Measurements from ENCODE around the gene CCNC.

CCNC gene

DNA sequence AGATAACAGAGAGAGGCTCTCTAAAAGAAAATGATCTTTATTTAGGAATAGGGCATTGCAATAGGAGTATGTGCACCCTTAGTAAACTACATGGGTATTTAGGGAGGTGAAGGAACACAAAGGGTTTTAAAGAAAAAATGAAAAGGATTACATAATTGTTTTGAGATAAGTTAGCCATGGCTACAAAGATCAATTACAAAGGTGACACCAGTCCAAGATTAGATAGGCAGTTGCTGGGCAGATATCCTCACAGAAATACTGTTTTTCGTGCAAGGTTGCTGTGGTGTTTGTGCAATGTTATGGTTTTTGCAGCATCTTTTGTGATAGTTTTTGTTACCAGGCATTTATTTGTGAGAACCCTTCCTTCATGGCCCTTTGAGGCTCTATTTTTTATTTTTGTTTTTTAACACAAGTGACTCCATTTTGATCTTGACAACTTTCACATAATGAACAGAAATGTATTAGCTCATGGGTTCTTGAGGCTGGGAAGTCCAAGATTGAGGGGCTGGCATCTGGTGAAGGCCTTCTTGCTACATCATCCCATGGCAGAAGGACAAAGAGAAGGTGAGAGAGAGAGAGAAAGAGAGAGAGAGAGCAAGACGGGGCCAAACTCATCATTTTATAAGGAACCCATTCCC, 5.6 kb upstream of the CCNC start:
- H3K4me3 ChIP-seq (ENCODE audit: low read depth, low read length) = no peak overlapping the region
- H3K36me3 ChIP-seq (ENCODE audit: control insufficient read depth, insufficient read depth, low read length) = no peaks in the 10 kb centered on the region

DNA sequence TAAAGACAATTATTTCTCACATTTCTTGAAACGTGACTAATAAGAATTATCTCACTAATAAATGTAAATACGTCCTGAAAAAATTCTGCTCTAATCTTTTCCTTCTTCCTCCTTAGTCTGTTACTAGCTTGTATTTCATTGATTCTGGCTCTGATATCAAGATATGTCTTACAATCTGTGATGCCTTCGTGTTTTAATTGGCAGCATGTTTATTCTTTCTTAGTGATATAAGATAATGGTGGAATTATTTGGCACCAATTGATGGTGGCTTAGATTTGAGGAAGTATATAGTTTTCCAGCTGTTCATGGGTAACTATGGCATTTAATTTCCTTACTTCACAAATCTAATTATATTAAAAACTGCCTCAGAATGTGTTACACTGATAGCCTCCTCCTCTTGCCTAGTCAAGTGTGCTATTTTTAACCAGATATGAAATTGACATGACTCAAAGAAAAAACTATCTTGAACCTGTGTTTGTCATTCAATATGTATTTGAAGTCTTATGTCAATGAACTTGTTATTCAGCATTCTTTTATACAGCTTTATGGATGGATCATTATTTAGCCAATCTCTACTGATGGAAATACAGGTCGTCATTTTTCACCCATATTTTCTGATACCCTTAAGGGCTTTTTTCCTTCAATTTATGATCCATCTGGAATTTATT, 5.3 kb downstream of the CCNC start:
- H3K4me3 ChIP-seq (ENCODE audit: low read depth, low read length) = no peak overlapping the region
- no peaks in the 10 kb centered on the region for H3K27me3 ChIP-seq (ENCODE audit: control insufficient read depth, insufficient read depth, low read length)
- peaks cover 42% of the 10 kb centered on the region for H3K36me3 ChIP-seq (ENCODE audit: control insufficient read depth, insufficient read depth, low read length)
- no peak overlapping the region for H3K9ac ChIP-seq (ENCODE audit: low read depth, low read length)
- H3K27ac ChIP-seq (ENCODE audit: low read depth, low read length) = no peak overlapping the region
- no peaks in the 10 kb centered on the region for H3K9me3 ChIP-seq (ENCODE audit: control insufficient read depth, insufficient read depth, low read length)
- H3K4me1 ChIP-seq (ENCODE audit: control insufficient read depth, insufficient read depth, low read length) = peaks cover 8% of the 10 kb centered on the region; the same call in 1 of the 2 replicates

More for the DNA sequence above, 5.6 kb upstream of the CCNC start:
- no peaks in the 10 kb centered on the region for H3K4me1 ChIP-seq (ENCODE audit: control insufficient read depth, insufficient read depth, low read length)
- no peak overlapping the region for H3K27ac ChIP-seq (ENCODE audit: low read depth, low read length)
- H3K9ac ChIP-seq (ENCODE audit: low read depth, low read length) = no peak overlapping the region
- peaks cover 12% of the 10 kb centered on the region; the same call in 1 of the 2 replicates for H3K27me3 ChIP-seq (ENCODE audit: control insufficient read depth, insufficient read depth, low read length)
- no peaks in the 10 kb centered on the region for H3K9me3 ChIP-seq (ENCODE audit: control insufficient read depth, insufficient read depth, low read length)

- H3K36me3 ChIP-seq (ENCODE audit: control insufficient read depth, insufficient read depth, low read length) = peaks cover 66% of the 10 kb centered on the region
- no peaks in the 10 kb centered on the region for H3K4me1 ChIP-seq (ENCODE audit: control insufficient read depth, insufficient read depth, low read length)
- no peak overlapping the region for H3K27ac ChIP-seq (ENCODE audit: low read depth, low read length)
- no peaks in the 10 kb centered on the region for H3K9me3 ChIP-seq (ENCODE audit: control insufficient read depth, insufficient read depth, low read length)
- H3K27me3 ChIP-seq (ENCODE audit: control insufficient read depth, insufficient read depth, low read length) = no peaks in the 10 kb centered on the region
- no peak overlapping the region for H3K9ac ChIP-seq (ENCODE audit: low read depth, low read length)
- no peak overlapping the region for H3K4me3 ChIP-seq (ENCODE audit: low read depth, low read length)
Measured at GRCh38 chr6:99560668-99561067, 7.8 kb downstream of the CCNC start.

- H3K36me3 ChIP-seq (ENCODE audit: control insufficient read depth, insufficient read depth, low read length) = peaks cover 82% of the 10 kb centered on the region
- H3K9me3 ChIP-seq (ENCODE audit: control insufficient read depth, insufficient read depth, low read length) = no peaks in the 10 kb centered on the region
- no peak overlapping the region for H3K4me3 ChIP-seq (ENCODE audit: low read depth, low read length)
- H3K27ac ChIP-seq (ENCODE audit: low read depth, low read length) = no peak overlapping the region
- no peaks in the 10 kb centered on the region for H3K27me3 ChIP-seq (ENCODE audit: control insufficient read depth, insufficient read depth, low read length)
- H3K4me1 ChIP-seq (ENCODE audit: control insufficient read depth, insufficient read depth, low read length) = no peaks in the 10 kb centered on the region
- no peak overlapping the region for H3K9ac ChIP-seq (ENCODE audit: low read depth, low read length)
Measured at GRCh38 chr6:99559057-99559456, 9.4 kb downstream of the CCNC start.

DNA sequence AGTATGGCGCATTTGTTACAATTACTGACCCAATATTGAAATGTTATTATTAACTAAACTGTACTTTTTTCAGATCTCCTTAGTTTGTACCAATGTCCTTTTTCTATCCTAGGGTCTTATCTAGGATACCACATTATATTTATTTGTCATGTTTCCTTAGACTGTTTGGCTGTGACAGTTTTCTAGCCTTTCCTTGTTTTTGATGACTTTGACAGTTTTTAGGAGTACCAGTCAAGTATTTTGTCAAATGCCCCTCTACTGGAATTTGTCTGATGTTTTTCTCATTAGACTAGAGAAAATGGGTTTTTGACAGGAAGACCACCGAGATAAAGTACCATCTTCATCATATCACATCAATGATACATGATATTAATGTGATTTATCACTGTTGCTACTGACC, 14.6 kb downstream of the CCNC start:
- peaks cover 94% of the 10 kb centered on the region for H3K36me3 ChIP-seq (ENCODE audit: control insufficient read depth, insufficient read depth, low read length)
- no peaks in the 10 kb centered on the region for H3K27me3 ChIP-seq (ENCODE audit: control insufficient read depth, insufficient read depth, low read length)
- no peak overlapping the region for H3K9ac ChIP-seq (ENCODE audit: low read depth, low read length)
- H3K4me3 ChIP-seq (ENCODE audit: low read depth, low read length) = no peak overlapping the region
- no peaks in the 10 kb centered on the region for H3K4me1 ChIP-seq (ENCODE audit: control insufficient read depth, insufficient read depth, low read length)
- no peak overlapping the region for H3K27ac ChIP-seq (ENCODE audit: low read depth, low read length)
- no peaks in the 10 kb centered on the region for H3K9me3 ChIP-seq (ENCODE audit: control insufficient read depth, insufficient read depth, low read length)

GRCh38 chr6:99550046-99550748, 18.3 kb downstream of the CCNC start:
- Histone ChIP-seq H3K27me3 (ENCODE audit: control insufficient read depth, insufficient read depth, low read length) (no peaks in the 10 kb centered on the region), H3K9ac (ENCODE audit: low read depth, low read length) (no peak overlapping the region), H3K4me3 (ENCODE audit: low read depth, low read length) (no peak overlapping the region), H3K36me3 (ENCODE audit: control insufficient read depth, insufficient read depth, low read length) (peaks cover 93% of the 10 kb centered on the region), H3K9me3 (ENCODE audit: control insufficient read depth, insufficient read depth, low read length) (no peaks in the 10 kb centered on the region), H3K4me1 (ENCODE audit: control insufficient read depth, insufficient read depth, low read length) (no peaks in the 10 kb centered on the region), H3K27ac (ENCODE audit: low read depth, low read length) (no peak overlapping the region)

- no peaks in the 10 kb centered on the region for H3K27me3 ChIP-seq (ENCODE audit: control insufficient read depth, insufficient read depth, low read length)
- H3K36me3 ChIP-seq (ENCODE audit: control insufficient read depth, insufficient read depth, low read length) = peaks cover 93% of the 10 kb centered on the region
Measured at GRCh38 chr6:99548706-99549105, 19.8 kb downstream of the CCNC start.

GRCh38 chr6:99547526-99547925, 20.9 kb downstream of the CCNC start:
- peaks cover 97% of the 10 kb centered on the region for H3K36me3 ChIP-seq (ENCODE audit: control insufficient read depth, insufficient read depth, low read length)
- H3K27me3 ChIP-seq (ENCODE audit: control insufficient read depth, insufficient read depth, low read length) = no peaks in the 10 kb centered on the region
- no peaks in the 10 kb centered on the region for H3K9me3 ChIP-seq (ENCODE audit: control insufficient read depth, insufficient read depth, low read length)
- H3K4me3 ChIP-seq (ENCODE audit: low read depth, low read length) = no peak overlapping the region
- H3K9ac ChIP-seq (ENCODE audit: low read depth, low read length) = no peak overlapping the region
- H3K4me1 ChIP-seq (ENCODE audit: control insufficient read depth, insufficient read depth, low read length) = no peaks in the 10 kb centered on the region
- H3K27ac ChIP-seq (ENCODE audit: low read depth, low read length) = no peak overlapping the region

More at GRCh38 chr6:99548706-99549105, 19.8 kb downstream of the CCNC start:
- Histone ChIP-seq H3K9ac (ENCODE audit: low read depth, low read length) (no peak overlapping the region), H3K4me3 (ENCODE audit: low read depth, low read length) (no peak overlapping the region), H3K4me1 (ENCODE audit: control insufficient read depth, insufficient read depth, low read length) (no peaks in the 10 kb centered on the region), H3K27ac (ENCODE audit: low read depth, low read length) (no peak overlapping the region), H3K9me3 (ENCODE audit: control insufficient read depth, insufficient read depth, low read length) (no peaks in the 10 kb centered on the region)

- no peak overlapping the region for H3K4me3 ChIP-seq (ENCODE audit: low read depth, low read length)
- no peaks in the 10 kb centered on the region for H3K27me3 ChIP-seq (ENCODE audit: control insufficient read depth, insufficient read depth, low read length)
- H3K36me3 ChIP-seq (ENCODE audit: control insufficient read depth, insufficient read depth, low read length) = peaks cover 95% of the 10 kb centered on the region
- H3K9me3 ChIP-seq (ENCODE audit: control insufficient read depth, insufficient read depth, low read length) = no peaks in the 10 kb centered on the region
- H3K9ac ChIP-seq (ENCODE audit: low read depth, low read length) = no peak overlapping the region
- no peaks in the 10 kb centered on the region for H3K4me1 ChIP-seq (ENCODE audit: control insufficient read depth, insufficient read depth, low read length)
- H3K27ac ChIP-seq (ENCODE audit: low read depth, low read length) = no peak overlapping the region
Measured at GRCh38 chr6:99545442-99545841, 23.0 kb downstream of the CCNC start.

- no peaks in the 10 kb centered on the region for H3K4me1 ChIP-seq (ENCODE audit: control insufficient read depth, insufficient read depth, low read length)
- no peak overlapping the region for H3K27ac ChIP-seq (ENCODE audit: low read depth, low read length)
- no peaks in the 10 kb centered on the region for H3K9me3 ChIP-seq (ENCODE audit: control insufficient read depth, insufficient read depth, low read length)
- H3K27me3 ChIP-seq (ENCODE audit: control insufficient read depth, insufficient read depth, low read length) = no peaks in the 10 kb centered on the region
- no peak overlapping the region for H3K9ac ChIP-seq (ENCODE audit: low read depth, low read length)
- no peak overlapping the region for H3K4me3 ChIP-seq (ENCODE audit: low read depth, low read length)
- peaks cover 91% of the 10 kb centered on the region for H3K36me3 ChIP-seq (ENCODE audit: control insufficient read depth, insufficient read depth, low read length)
Measured at GRCh38 chr6:99543968-99544367, 24.5 kb downstream of the CCNC start.

DNA sequence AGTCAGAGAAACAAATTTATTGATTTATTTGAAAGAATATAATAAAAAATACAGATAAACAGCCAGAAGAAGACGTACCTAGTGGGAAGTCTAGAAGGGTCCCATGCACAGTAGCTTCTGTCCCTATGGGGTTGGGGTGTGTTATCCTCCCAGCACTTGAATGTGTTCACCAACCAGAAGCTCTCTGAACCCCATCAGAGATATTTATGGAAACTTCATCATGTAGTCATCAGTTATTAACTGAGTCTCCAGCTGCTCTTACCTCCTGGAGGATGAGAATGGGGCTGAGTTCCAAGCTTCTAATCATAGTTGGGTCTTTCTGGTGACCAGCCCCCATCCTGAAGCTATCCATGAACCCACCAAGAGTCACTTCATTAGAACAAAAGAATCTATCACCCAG, 37.8 kb downstream of the CCNC start:
- H3K27me3 ChIP-seq (ENCODE audit: control insufficient read depth, insufficient read depth, low read length) = no peaks in the 10 kb centered on the region
- no peak overlapping the region for H3K27ac ChIP-seq (ENCODE audit: low read depth, low read length)
- no peak overlapping the region for H3K4me3 ChIP-seq (ENCODE audit: low read depth, low read length)
- no peaks in the 10 kb centered on the region for H3K4me1 ChIP-seq (ENCODE audit: control insufficient read depth, insufficient read depth, low read length)
- H3K9me3 ChIP-seq (ENCODE audit: control insufficient read depth, insufficient read depth, low read length) = no peaks in the 10 kb centered on the region
- no peak overlapping the region for H3K9ac ChIP-seq (ENCODE audit: low read depth, low read length)
- H3K36me3 ChIP-seq (ENCODE audit: control insufficient read depth, insufficient read depth, low read length) = peaks cover 81% of the 10 kb centered on the region
